Suppressor macrophage treated with lipopolysaccharide for 1 hour (primary cell): ENCODE results near the gene PRR33.

Experiments used
- DNase-seq, 3 donors: peaks; one replicate each; pipeline ENCODE4 v3.0.0-alpha.2; 2020 to 2022

The PRR33 gene

DNA sequence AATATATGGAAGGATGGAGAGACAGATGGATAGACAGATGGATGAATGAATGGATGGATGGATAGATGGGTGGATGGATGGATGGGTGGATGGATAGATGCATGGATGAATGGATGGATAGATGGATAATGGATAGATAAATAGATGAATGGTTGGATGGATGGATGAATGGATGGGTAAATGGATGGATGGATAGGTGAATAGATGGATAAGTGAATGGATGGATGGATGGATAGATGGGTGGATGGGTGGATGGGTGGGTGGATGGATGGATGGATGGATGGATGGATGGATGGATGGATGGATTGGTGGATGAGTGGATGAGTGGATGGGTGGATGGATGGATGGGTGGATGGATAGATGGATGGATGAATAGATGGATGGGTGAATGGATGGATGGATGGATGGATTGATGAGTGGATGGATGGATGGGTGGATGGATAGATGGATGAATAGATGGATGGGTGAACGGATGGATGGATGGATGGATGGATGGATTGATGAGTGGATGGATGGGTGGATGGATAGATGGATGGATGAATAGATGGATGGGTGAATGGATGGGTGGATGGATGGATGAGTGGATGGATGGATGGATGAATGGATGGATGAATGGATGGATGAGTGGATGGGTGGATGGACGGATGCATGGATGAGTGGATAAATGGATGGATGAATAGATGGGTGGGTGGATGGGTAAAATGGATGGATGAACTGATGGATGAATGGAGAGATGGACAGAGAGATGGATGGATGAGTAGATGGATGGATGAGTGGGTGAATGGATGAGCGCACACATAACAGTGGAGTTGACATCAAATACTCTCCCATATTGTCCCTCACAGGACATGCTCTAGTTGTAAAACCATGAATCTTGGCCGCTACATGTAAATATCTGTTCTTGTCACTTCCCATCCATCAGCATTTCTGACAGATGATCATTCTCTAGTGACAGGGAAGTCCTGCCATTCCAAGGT, 30.0 kb downstream of the PRR33 start:
- DNase-seq = no peak

GRCh38 chr11:1860108-1860507, 31.6 kb downstream of the PRR33 start:
- no peak for DNase-seq

GRCh38 chr11:1859004-1859403, 32.7 kb downstream of the PRR33 start:
- no peak for DNase-seq

- no peak for DNase-seq
Observed at GRCh38 chr11:1858576-1858975, 33.1 kb downstream of the PRR33 start.

DNA sequence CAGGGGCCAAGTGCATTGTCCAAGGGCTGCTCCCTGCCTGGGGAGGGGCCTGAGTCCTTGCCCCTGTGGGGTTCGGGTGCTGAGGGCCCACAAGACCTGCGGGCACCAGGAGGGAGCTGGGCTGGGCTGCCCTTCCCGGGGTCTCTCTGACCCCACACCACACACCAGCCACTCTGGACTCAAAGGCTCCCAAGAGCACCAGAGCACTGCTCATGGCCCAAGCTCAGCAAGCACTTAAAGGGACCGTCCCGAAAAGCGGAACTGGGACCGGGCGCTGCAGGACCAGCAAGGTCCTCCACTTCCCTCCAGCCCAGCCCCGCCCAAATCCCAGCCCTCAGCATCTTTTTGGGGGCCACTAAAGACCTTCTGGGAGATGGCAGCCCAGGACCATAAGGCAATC, 33.5 kb downstream of the PRR33 start:
- DNase-seq = peak; percentile 66 to 80 (median 70)

DNA sequence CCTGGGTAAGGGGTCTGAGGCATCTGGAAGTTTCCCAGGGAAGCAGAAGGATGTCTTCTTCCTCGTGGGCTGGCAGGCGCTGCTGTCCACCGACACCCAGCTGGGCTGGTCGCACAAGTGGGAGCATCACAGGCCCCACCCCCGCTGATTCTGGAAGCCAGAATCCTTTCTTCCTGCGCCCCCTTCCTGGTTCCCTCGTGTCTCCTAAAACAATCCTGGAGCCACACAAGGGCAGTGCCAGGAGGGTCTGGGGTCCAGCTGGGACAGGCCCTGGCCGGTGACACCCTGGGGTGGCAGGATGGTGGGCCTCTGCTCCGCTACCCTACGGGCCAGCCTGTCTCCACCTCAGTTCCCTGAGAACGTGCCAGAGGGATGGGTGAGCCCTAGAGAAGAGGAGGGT, 34.6 kb downstream of the PRR33 start:
- no peak for DNase-seq

- no peak for DNase-seq
Observed at GRCh38 chr11:1856306-1857005, 35.2 kb downstream of the PRR33 start.

DNA sequence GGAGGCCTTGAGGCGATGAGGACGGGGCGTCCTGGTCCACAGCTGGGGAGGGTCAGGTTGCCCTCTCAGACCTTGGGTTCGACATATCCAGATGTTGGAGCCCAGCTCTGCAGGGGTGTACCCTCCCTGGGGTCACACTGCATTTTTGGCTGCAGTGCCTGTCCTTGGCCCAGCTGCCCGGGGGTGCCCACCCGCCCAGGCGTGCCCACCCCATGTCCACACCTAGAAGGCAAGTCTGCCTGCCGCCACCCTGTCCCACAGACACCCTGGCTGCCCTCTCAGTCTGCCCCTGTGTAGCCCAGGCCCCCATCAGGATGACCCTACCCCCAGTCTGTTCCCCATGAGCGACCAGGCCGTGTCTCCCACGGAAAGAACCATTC, 35.8 kb downstream of the PRR33 start:
- DNase-seq = no peak

DNA sequence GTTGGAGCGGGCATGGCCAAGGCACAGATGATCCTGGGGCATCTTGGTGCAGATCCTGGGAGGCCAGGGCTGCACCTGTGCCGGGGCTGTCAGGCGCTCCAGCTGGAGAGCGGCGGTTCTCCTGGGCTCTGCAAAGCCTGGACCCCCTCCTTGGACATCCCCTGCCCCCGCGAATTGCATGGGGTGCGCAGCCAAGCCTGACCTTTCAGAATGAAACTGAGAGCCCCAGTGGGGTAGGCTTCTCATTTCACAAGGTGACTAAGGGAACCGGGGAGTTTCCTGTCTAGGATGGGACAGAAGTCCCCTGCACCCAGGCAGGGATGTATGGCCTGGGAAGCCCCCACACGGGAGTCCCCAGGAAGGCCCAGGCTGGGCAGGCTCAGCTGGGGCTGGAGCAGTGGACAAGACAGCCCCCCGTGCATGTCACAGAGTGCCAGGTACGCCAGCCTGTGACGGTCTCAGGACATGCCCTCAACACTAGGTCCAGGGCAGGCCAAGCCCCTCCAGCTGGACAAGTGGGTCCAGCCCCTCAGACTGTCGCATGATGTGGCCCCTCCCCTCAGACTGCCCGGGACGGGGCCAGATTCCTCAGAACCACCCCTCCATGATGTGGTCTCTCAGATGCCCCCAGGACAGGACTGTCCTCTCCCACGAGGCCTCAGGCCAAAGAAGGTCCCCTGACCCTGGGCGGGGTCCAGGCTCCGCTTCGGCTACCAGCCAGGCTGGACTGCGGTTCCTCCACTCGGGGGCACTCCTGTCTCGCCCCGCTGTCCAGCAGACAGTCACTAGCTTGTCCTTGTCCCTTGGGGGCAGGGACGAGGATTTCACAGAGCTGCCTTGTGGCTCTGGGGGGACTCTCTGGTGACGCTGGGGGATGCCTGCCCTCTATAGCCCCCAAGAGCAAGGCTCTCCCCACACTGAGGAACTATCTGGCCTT, 36.5 kb downstream of the PRR33 start:
- DNase-seq = peak; percentile 86 to 92 (median 91)

DNA sequence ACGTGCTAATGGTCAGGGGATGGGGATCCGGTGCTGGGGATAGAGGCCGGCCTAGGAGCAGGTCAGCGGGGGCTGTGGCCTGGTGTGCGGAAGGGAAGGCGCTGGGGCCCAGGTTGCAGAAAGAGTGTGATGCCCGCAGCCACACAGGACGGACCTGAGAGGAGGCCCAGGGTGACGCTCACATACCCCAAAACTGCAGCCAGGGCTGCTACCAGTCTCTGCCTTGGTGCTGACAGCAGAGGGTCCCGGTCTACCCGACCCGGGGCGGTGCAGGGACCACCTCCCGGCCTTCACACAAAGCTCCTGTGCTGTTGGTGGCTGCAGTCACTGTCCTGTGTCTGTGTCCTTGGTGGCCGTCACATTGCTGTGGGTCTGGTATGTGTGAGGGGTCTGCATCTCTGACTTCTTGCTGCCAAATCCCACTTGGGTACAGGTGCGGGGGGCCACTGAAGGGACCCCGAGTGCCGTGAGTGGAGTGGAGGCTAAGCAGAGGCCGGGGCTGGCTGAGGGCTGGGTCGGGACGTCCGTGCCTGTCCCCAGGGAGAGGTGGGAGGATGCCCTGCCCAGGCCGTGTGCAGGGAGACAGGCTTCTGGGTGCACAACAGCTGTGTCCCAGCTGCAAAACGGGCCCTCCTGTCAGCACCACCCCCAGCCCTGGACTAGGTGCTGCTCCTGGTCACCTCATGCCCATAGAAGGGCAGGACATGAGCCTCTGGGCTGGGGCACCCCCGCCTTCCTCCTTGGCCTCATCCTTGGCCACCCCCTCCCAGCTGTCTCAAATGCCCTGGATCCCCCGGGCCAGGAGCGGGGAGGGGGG, 37.4 kb downstream of the PRR33 start:
- DNase-seq = peak in 1 of 3 donors; percentile 40

DNA sequence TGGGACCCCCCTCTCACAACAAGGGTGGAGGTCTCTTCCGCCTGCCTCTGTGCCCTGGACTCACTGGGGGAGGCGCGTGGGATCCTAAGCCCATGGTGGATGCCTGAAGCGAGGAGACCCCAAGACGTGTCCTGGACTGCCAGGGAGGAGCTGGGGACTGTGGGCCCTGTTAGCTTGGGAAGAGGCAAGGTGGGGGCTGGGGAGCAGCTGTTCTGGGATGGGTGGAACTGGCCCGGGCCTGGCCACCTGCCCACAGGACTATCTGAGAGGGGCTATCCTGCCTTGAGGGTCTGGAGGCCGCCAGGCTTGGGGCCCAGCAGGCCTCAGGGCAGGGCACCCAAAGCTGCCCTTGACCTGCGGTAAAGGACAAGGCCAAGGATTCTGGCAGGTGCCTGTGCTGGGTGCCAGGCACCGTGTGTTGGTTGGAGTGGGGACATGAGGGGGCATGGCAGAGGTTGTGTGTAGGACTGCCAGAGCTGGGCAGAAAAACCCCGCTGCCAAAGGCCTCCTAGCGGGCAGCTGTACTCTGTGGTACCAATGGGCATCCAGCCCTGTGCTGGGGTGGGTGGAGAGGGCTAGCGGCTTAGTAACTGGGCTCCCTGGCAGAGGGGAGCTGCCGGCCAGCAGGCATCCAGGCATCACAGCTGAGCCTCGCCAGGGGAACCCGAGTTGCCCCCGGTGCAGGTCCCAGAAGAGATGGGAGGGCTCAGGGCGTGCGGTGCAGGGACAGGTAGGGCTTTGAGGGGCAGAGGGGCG, 38.1 kb downstream of the PRR33 start:
- DNase-seq = peak in 1 of 3 donors; percentile 35

DNA sequence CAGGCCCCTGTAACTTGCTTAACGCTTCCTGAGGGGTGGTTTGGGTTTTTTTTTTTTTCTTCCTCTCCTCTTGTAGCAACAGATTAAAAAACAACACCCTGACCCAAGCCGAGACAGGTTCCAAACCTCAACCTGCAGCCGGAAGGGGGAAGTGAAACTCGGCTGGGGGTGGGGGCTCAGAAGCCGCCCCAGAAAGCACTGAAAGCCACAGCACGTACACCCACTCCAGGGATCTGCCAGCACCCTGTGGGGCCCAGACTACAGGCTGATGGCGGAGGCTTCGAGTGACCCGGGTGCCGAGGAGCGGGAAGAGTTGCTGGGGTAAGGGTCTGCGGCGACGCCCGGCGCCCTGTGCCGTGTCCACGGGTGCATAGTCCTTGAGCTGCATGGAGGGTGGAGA, 38.8 kb downstream of the PRR33 start, which contains the start of gene LSP1:
Gene LSP1, plus strand, starts transcription at position 208 of the 400 bp plus-strand sequence. Its CDS starts 61 bp downstream, at position 269.
- DNase-seq = peak; percentile 63 to 81 (median 67)

DNA sequence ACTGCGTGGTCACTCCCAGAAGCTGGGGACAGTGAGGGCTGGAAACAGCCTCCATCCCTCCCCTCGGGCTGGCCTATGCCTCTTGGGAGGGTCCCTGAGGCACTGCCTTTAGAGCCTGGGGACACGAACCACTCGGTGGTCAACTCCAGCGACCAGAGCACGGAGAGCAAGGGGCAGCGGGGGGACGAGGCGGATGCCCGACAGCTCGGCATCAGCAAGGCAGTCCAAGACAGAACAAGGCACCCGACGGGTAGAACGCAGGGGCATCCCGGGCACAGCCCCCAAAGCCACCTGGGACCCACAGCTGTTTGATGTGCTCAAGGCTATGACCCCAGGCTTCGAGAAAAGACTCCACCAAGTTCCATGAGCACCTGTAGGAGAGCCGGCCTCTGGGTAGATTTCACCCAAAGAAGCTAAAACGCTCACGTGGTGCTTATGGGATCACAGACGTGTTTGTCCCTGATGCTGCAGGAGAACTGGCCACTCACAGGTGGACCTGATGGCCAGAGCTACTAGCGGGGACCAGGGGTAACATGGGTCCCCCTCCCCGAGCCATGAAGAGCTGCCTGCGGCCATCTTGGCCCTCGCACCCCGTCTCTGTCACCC, 39.3 kb downstream of the PRR33 start:
- no peak for DNase-seq

DNA sequence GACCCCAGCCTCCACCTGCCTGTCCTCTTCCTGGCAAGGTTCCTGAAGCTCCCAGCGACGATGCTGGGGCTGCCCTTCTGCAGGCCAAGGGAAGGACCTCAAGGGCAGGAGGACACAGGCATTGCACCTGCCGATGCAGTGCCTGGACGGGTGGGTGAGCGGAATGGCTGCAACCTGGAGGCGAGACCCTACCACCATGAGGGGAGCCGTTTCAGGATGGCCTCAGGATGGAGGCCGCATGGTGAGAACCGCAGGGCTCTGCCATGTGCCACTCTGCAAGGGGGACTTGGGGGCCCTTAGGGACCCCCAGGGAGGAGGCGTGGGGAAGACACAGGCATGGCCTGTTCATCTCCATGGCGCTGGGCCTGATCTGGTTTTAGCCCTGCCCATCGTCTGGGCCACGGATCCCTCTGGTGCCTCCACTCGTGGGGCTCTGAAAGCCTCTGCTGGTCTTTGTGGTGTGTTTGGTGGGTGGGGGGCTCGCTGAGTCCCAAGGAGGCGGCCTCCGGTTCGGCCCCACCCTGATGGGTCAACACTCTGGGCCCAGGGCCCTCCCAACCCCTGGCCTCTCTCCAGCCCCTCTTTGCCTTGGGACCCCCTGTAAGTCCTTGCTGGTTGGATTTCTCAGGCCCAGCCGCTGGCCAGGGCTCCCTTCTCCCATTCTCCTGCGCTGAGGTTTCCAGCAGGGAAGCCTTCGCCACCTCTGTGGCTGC, 40.1 kb downstream of the PRR33 start:
- no peak for DNase-seq

DNA sequence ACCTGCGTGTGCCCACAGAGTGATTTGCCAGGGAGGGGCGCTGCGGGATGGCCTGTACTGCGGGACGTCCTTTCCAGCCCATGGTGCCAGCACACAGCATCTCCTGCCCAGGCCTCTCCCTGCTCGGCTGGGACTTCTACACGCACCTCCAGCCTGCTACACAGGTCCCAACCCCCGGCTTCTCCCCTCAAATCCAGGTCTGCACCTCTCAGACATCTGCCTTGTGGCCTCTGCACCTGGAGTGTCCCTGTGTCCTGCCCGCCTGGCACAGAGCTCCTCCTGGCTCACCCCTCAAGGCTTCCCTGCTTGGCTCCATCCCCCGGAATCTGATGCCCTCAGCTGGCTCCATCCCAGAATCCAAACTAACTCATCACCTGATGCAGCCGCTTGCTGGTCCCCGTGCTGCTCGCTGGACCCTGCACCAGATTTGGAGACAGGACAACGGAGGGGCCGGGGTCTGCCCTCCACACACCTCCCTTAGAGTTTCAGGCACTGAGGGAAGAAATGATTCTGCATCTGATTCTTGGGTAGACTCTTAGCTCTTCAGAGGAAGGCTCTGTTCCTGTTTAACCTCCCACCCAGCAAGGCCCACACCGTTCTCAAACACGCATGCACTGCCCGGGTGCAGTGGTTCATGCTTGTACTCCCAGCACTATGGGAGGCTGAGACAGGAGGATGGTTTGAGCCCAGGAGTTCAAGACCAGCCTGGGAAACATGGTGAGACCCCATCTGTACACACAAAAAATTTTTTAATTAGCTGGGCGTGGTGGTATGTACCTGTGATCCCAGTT, 42.9 kb downstream of the PRR33 start:
- no peak for DNase-seq

GRCh38 chr11:1847926-1848639, 43.6 kb downstream of the PRR33 start:
- DNase-seq = peak; percentile 38 to 50 (median 39)

- no peak for DNase-seq
Observed at GRCh38 chr11:1847006-1847735, 44.5 kb downstream of the PRR33 start.
